GM23248 (cell line): Measurements from ENCODE around the gene GSN.

Experiments
- EZH2 ChIP-seq: fragments of 200-600 bp; sonication (generic); IDR thresholded peaks from 2 replicates; pipeline ENCODE4 v1.6.1; 2018; ENCODE audit warnings: antibody characterized with exemption, mild to moderate bottlenecking; ENCODE audit not compliant: insufficient read depth, poor library complexity, severe bottlenecking
- EZH2phosphoT487 ChIP-seq: fragments of 200-600 bp; sonication (generic); IDR thresholded peaks from 2 replicates; pipeline ENCODE4 v1.6.1; 2018; ENCODE audit warnings: antibody characterized with exemption, moderate library complexity, mild to moderate bottlenecking, low read depth; ENCODE audit not compliant: insufficient read depth

DNA sequence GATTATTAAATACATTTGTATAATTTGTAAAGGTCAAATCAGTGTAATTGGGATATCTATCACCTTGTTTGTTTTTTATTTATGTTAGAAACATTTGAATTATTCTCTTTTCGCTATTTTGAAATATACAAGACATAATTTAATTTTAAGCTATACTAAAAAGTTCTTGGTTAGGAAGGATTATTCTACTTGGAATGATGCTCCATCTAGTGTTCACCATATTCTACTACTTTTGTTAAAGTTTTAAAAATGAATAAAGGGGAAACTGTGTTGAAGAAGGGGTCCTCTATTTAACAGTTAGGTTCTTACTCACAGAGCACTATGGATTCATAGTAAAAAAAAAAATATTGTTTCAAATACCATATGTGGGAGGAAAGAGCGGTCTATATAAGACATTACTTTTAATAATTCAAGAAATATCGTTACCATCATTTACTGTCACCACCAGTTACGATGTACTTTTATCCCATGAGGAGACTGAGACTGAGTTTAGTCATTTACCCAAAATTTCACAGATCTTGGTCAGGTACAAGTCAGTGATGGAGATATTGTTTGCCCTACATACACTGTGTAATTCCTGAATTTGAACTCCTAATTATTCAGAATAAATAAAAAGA lies 108.4 kb downstream of the GSN start:
- TF ChIP-seq EZH2 (no peak), EZH2phosphoT487 (no peak)
